HG03442 (cell line): ENCODE results near the gene CEP192.
"Not testable (repeated sequence)": the region's sequence is repeated elsewhere in the genome, so short reads cannot be mapped to it uniquely, and the experiment has no call there.

ENCODE experiments used
- ATAC-seq: cut with Tn5 transposase; IDR thresholded peaks from one replicate; pipeline ENCODE4 v1.9.1; 2021; ENCODE audit warnings: mild to moderate bottlenecking, moderate library complexity; ENCODE audit not compliant: unreplicated experiment

CEP192 gene

GRCh38 chr18:12991821-12992179 is 638 bp downstream of the CEP192 start:
- no peak for ATAC-seq

GRCh38 chr18:12993439-12993838 is 2.3 kb downstream of the CEP192 start:
- no peak for ATAC-seq

- no peak for ATAC-seq
These were observed 4.3 kb downstream of the CEP192 start for GRCh38 chr18:12995424-12995823.

DNA sequence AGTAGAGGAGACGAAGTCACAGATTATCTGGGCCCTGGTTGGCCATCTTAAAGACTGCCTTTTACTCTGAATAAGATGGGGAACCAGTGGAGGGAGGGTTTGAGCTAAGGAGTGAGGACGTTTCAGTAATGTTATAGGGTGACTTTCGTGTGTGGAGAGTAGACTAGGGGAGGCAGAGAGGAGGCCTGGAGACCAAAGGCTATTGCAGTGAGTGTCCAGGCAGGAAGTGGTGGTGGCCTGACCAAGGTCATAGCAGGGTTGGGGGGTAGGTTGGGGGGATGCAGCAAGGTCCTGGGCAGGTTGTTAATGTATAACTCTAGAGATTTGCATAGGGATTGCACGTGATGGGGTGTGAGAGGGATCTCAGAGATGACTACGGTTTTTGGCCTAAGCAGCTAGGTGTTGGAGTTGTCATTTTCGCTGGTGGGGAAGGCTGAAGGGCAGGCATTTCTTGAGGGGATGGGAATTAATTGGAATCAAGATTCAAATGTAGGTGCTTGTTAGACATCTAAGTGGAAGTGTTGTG is 4.9 kb downstream of the CEP192 start:
- ATAC-seq, result no peak

- ATAC-seq, result no peak
These were observed 5.6 kb downstream of the CEP192 start for GRCh38 chr18:12996661-12997292.

DNA sequence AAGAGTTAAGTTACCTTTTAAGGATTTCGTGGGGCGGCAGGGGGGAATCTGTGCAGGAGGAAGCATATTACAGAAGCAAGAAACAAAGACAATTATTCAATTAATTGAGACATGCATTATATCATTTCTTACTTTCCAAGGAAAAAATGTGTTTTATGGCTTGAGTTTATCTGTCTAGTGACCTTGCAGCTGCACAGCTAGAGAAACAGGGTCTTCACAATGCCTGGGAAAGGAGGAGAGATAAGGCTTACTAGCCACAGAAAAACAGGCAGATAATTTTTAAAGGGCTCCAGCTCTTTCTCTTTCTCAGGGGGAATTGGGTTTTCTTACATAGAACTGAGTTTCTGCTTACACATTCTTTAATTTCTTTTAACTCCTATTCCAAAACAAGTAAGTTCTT is 6.2 kb downstream of the CEP192 start:
- not testable (repeated sequence) for ATAC-seq

- peak; percentile 49 for ATAC-seq
These were observed 7.3 kb downstream of the CEP192 start for GRCh38 chr18:12998332-12999060.

- peak; percentile 38 for ATAC-seq
These were observed 12.3 kb downstream of the CEP192 start for GRCh38 chr18:13003466-13003896.

DNA sequence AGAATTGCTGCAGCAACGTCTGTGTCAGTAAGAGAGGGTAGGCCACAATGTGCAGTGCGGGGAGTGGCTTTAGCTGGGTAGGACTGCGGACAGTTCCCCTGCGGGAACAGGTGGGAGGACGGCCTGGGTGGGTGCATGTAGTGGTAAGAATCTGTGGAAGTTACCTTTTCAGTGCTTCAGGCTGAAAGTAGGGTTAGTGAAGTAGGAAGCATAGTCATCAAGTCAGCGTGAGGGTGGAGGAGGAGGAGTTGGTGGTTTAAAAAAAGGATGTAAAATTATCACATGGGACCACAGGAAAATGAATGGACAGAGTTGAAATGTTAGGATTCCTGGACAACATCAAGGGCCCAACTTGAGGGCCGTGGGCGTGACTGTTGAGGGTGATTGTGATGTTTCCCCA is 13.2 kb downstream of the CEP192 start:
- no peak for ATAC-seq

DNA sequence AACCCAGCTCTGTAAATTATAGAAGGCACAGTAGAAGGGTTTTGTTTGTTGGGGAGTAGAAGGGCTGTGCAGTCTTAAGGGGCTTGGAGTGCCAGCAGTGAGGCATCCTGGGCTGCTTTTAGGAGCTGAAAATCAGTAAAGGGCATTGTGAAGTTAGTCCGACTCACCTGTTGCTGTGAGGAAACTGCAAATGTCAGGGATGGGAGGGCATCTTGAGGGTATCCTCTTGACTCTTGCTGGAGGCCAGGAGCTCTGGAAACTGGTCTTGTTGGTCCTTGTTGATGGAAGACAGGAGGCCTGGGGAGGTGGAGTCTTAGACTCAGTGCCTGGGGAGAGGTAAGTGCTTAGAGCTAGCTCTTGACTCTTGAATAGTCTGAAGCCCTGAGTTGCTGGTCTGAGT is 14.1 kb downstream of the CEP192 start:
- ATAC-seq, result no peak

DNA sequence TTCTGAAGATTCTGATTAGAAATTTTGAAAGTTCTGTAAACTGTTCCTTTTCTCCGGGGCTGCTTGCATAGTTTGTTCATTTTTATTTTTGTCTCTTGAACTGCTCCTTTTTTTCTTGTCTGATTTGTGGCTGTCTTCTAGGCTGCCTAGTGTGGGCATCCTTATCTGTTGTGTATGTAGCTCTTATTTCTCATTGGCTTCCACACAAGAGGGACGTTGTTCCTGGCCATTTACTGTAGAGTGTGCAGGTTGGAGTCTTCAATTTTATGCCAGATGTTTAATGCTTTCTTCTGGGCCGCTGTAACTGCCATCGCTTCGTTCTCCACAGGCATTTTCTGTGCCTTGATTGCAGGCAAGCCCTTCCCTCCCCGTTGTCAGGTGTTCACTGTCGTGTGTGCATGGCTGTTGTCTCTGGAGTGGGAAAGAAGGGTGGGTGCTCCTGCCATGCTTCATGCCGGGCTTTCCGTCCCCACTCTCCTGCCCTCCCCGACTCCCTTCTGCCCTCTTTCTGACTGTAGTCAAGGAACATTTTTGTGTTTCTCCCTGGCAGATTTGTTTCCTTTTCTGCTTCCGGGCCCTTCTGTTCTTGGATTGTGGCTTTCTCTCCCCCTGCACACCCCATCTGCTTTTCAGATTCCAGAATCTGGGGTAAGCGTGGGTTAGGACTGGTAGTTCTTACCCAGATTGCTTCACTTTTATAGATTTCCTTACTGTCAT is 15.5 kb downstream of the CEP192 start:
- no peak for ATAC-seq

DNA sequence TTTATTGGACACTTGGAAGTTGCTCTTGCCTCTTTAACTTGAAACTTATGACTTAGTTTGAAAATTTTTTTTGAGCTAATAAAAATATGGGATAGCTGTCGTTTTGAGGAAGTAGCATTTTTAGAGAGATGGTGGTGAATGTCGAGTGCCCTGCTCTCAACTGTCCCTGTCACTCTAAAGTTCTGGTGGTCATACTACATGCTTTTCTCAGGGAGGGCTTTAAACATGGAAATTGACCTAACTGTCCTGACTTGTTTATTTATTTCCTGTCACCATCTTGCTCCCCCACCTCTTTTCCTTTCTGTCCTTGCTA is 16.0 kb downstream of the CEP192 start:
- ATAC-seq, result no peak

DNA sequence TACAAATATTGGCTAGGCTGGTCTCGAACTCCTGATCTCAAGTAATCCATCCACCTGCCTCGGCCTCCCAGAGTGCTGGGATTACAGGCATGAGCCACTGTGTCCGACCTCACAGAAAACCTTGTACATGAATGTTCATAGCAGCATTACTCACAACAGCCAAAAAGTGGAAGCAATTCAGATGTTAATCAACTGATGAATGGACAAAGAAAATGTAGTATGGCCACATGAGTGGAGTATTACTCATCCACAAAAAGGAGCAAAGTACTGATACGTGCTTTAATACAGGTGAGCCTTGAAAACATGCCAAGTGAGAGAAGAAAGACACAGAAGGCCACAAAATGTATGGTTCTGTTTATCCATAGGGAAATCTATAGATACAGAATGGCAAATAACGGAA is 20.6 kb downstream of the CEP192 start:
- no peak for ATAC-seq

GRCh38 chr18:13014232-13014631 is 23.1 kb downstream of the CEP192 start:
- ATAC-seq, result no peak

- no peak for ATAC-seq
These were observed 23.7 kb downstream of the CEP192 start for GRCh38 chr18:13014818-13015217.

DNA sequence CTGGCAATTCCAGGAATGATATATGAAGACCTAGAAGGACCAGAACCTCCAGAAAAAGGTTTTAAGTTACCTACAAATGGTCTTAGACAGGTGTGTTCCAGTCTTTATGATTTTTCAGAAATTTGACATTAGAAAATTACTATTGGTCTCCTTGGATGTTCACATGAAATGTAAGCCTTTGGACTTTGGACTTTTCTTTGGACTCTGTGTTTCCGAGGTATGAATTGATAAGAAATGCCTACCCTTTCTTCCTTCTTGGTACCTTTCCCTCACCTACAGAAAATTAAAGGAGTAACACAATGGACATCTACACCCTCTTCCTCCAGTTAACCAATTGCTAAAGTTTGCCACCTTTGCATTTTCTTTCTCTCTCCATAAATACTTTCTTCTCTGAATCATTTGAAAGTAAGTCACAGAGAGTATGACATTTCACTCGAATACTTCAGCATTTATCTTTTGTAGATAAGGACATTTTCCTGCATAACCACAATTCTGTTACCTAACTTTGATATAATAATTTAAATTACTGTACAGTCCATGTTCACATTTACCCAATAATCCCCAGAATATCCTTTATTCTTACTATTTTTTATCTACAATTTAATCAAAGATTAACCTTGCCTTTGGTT is 26.2 kb downstream of the CEP192 start:
- no peak for ATAC-seq

GRCh38 chr18:13018374-13018773 is 27.2 kb downstream of the CEP192 start:
- no peak for ATAC-seq

GRCh38 chr18:13019301-13019700 is 28.1 kb downstream of the CEP192 start:
- ATAC-seq, result peak; percentile 61

DNA sequence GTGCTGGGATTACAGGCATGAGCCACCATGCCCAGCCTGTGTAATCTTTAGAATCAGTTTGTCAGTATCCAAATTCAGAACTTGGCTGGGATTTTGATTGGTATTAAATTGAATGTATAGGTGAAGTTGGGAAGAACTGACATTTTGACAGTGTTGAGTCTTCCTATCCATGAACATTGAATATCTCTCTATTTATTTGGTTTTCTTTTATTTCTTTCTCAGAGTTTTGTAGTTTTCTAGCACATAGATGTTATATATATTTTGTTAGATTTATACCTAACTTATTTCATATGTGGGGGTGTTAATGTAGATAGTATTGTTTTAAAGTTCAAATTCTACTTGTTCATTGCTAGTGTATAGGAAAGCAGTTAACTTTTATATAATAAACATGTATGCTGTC is 31.5 kb downstream of the CEP192 start:
- ATAC-seq, result no peak

DNA sequence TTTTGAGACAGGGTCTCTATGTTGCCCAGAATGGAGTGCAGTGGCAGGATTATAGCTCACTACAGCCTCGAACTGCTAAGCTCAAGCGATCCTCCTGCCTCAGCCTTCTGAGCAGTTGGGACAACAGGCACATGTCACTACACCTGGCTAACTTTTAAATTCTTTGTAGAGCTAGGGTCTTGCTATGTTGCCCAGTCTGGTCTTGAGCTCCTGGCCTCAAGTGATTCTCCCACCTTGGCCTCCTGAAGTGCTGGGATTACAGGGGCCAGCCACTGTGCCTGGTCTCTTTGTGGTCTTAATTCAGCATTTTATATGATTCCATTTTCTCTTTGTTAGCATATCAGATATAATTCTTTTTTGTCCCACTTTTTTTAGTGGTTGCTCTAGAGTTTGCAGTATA is 34.1 kb downstream of the CEP192 start:
- no peak for ATAC-seq

DNA sequence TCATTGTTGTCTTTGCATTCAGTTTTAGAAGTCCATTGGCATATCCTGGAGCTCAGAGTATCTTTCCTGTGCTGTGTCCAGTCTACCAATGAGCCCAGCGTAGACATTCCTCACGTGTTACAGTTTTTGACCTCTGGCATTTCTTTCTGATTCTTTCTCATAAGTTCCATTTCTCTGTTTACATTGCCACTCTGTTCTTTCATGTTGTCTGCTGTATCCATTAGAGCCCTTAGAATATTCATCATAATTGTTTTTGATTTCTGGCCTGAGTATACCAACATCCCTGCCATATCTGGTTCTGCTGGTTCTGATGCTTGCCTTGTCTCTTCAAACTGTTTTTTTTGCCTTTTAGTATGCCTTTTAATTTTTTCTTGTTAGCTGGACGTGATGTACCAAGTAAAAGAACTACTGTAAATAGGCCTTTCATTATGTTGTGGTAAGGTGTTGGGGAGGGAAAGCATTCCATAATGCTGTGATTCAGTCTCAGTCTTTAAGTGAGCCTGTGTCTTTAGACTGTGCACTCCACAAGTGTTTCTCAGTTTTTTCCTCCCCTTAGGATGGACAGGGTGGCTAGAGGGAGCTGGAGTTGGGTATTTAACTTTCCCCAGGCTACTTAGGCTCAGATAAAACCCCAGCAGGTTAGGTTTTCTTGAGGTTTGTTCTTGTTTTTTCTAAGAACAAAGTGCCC is 35.6 kb downstream of the CEP192 start:
- ATAC-seq, result no peak
